Measurements from ENCODE around the gene ITGB3BP.

DNA sequence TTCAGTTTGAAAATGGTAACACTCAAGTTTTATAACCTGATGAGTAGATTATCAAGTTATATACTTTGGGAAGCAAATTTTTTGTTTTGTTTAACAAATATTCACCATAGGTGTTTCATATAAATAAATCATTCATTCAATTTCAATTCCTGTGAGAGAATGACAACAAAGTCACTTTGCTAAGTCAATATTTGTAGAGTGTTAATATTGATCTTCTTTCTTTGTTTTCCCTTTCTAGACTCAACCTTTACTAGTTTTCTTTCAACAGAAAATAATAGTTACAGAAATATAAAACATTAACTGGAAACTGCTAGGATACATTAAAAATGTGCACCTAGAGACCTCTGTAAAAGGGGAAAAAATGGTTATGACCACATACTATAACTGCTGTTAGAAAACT lies 11.4 kb upstream of the ITGB3BP start:
- TF ChIP-seq, protein P1, sequence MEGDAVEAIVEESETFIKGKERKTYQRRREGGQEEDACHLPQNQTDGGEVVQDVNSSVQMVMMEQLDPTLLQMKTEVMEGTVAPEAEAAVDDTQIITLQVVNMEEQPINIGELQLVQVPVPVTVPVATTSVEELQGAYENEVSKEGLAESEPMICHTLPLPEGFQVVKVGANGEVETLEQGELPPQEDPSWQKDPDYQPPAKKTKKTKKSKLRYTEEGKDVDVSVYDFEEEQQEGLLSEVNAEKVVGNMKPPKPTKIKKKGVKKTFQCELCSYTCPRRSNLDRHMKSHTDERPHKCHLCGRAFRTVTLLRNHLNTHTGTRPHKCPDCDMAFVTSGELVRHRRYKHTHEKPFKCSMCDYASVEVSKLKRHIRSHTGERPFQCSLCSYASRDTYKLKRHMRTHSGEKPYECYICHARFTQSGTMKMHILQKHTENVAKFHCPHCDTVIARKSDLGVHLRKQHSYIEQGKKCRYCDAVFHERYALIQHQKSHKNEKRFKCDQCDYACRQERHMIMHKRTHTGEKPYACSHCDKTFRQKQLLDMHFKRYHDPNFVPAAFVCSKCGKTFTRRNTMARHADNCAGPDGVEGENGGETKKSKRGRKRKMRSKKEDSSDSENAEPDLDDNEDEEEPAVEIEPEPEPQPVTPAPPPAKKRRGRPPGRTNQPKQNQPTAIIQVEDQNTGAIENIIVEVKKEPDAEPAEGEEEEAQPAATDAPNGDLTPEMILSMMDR (IDR thresholded peaks at IDR 0.05; ENCODE audit: control extremely low read depth in 1 of 3, insufficient read depth in 1 of 3, low read depth in 1 of 3, low read length in 3 of 3), result no peak
- TF ChIP-seq, protein P2, sequence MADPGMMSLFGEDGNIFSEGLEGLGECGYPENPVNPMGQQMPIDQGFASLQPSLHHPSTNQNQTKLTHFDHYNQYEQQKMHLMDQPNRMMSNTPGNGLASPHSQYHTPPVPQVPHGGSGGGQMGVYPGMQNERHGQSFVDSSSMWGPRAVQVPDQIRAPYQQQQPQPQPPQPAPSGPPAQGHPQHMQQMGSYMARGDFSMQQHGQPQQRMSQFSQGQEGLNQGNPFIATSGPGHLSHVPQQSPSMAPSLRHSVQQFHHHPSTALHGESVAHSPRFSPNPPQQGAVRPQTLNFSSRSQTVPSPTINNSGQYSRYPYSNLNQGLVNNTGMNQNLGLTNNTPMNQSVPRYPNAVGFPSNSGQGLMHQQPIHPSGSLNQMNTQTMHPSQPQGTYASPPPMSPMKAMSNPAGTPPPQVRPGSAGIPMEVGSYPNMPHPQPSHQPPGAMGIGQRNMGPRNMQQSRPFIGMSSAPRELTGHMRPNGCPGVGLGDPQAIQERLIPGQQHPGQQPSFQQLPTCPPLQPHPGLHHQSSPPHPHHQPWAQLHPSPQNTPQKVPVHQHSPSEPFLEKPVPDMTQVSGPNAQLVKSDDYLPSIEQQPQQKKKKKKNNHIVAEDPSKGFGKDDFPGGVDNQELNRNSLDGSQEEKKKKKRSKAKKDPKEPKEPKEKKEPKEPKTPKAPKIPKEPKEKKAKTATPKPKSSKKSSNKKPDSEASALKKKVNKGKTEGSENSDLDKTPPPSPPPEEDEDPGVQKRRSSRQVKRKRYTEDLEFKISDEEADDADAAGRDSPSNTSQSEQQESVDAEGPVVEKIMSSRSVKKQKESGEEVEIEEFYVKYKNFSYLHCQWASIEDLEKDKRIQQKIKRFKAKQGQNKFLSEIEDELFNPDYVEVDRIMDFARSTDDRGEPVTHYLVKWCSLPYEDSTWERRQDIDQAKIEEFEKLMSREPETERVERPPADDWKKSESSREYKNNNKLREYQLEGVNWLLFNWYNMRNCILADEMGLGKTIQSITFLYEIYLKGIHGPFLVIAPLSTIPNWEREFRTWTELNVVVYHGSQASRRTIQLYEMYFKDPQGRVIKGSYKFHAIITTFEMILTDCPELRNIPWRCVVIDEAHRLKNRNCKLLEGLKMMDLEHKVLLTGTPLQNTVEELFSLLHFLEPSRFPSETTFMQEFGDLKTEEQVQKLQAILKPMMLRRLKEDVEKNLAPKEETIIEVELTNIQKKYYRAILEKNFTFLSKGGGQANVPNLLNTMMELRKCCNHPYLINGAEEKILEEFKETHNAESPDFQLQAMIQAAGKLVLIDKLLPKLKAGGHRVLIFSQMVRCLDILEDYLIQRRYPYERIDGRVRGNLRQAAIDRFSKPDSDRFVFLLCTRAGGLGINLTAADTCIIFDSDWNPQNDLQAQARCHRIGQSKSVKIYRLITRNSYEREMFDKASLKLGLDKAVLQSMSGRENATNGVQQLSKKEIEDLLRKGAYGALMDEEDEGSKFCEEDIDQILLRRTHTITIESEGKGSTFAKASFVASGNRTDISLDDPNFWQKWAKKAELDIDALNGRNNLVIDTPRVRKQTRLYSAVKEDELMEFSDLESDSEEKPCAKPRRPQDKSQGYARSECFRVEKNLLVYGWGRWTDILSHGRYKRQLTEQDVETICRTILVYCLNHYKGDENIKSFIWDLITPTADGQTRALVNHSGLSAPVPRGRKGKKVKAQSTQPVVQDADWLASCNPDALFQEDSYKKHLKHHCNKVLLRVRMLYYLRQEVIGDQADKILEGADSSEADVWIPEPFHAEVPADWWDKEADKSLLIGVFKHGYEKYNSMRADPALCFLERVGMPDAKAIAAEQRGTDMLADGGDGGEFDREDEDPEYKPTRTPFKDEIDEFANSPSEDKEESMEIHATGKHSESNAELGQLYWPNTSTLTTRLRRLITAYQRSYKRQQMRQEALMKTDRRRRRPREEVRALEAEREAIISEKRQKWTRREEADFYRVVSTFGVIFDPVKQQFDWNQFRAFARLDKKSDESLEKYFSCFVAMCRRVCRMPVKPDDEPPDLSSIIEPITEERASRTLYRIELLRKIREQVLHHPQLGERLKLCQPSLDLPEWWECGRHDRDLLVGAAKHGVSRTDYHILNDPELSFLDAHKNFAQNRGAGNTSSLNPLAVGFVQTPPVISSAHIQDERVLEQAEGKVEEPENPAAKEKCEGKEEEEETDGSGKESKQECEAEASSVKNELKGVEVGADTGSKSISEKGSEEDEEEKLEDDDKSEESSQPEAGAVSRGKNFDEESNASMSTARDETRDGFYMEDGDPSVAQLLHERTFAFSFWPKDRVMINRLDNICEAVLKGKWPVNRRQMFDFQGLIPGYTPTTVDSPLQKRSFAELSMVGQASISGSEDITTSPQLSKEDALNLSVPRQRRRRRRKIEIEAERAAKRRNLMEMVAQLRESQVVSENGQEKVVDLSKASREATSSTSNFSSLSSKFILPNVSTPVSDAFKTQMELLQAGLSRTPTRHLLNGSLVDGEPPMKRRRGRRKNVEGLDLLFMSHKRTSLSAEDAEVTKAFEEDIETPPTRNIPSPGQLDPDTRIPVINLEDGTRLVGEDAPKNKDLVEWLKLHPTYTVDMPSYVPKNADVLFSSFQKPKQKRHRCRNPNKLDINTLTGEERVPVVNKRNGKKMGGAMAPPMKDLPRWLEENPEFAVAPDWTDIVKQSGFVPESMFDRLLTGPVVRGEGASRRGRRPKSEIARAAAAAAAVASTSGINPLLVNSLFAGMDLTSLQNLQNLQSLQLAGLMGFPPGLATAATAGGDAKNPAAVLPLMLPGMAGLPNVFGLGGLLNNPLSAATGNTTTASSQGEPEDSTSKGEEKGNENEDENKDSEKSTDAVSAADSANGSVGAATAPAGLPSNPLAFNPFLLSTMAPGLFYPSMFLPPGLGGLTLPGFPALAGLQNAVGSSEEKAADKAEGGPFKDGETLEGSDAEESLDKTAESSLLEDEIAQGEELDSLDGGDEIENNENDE (IDR thresholded peaks at IDR 0.05; ENCODE audit: insufficient replicate concordance, low read length), result no peak
- TF ChIP-seq, protein P3, sequence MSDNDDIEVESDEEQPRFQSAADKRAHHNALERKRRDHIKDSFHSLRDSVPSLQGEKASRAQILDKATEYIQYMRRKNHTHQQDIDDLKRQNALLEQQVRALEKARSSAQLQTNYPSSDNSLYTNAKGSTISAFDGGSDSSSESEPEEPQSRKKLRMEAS (IDR thresholded peaks at IDR 0.05), result no peak
- TF ChIP-seq TAF1 (IDR thresholded peaks at IDR 0.05; ENCODE audit: low read depth, low read length) (no peak), YY1 (IDR thresholded peaks at IDR 0.05; ENCODE audit: low read depth, low read length) (no peak), EGR1 (IDR thresholded peaks at IDR 0.05; ENCODE audit: borderline replicate concordance, low read depth, low read length) (no peak)

All from H1 (cell line).